ENCODE results near the gene BCL2L12. TPM values are rescaled to one million over a fixed set of nuclear protein-coding genes. Genes with fewer than 3 reads are reported as not detected.

The BCL2L12 gene
- total and polyA plus RNA-seq, 8 donors: 6.0 to 16.5 (median 10.6) TPM

- WGBS, 2 donors: 25 to 30% methylated on average over 39 of the region's 39 CpGs
- peak in 3 of 6 donors; percentile 45 to 78 (median 56) for DNase-seq
- H3K36me3 ChIP-seq: no peaks in the 10 kb centered on the region
- peaks cover 0 to 13% (median 3%) of the 10 kb centered on the region in 3 donors for H3K4me1 ChIP-seq
- intact Hi-C loops (cut with DNase I): no loop called here
- peak in 3 of 4 donors; percentile 17 to 51 (median 26) for ATAC-seq
- H3K4me3 ChIP-seq: peak overlapping the region; percentile 23 to 58 (median 41)
- H3K27me3 ChIP-seq: no peaks in the 10 kb centered on the region
- TF ChIP-seq, protein P1, sequence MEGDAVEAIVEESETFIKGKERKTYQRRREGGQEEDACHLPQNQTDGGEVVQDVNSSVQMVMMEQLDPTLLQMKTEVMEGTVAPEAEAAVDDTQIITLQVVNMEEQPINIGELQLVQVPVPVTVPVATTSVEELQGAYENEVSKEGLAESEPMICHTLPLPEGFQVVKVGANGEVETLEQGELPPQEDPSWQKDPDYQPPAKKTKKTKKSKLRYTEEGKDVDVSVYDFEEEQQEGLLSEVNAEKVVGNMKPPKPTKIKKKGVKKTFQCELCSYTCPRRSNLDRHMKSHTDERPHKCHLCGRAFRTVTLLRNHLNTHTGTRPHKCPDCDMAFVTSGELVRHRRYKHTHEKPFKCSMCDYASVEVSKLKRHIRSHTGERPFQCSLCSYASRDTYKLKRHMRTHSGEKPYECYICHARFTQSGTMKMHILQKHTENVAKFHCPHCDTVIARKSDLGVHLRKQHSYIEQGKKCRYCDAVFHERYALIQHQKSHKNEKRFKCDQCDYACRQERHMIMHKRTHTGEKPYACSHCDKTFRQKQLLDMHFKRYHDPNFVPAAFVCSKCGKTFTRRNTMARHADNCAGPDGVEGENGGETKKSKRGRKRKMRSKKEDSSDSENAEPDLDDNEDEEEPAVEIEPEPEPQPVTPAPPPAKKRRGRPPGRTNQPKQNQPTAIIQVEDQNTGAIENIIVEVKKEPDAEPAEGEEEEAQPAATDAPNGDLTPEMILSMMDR (IDR thresholded peaks at IDR 0.05): no peak
- no peak overlapping the region for H3K27ac ChIP-seq
- no peak for FAIRE-seq
- H3K9me3 ChIP-seq: no peaks in the 10 kb centered on the region
Measured at GRCh38 chr19:49691243-49692146, 25.8 kb downstream of the BCL2L12 start.

- ATAC-seq: no peak
- 75% methylated on average over 16 of the region's 16 CpGs for WGBS, 2 donors
- peak in 1 of 6 donors; percentile 63 for DNase-seq
- no peak for FAIRE-seq
- H3K4me3 ChIP-seq: no peak overlapping the region
- H3K27me3 ChIP-seq: no peaks in the 10 kb centered on the region
- TF ChIP-seq, protein P1 (IDR thresholded peaks at IDR 0.05): no peak
- peaks cover 0 to 13% (median 3%) of the 10 kb centered on the region in 3 donors for H3K4me1 ChIP-seq
- no peaks in the 10 kb centered on the region for H3K9me3 ChIP-seq
- H3K27ac ChIP-seq: no peak overlapping the region
- no peaks in the 10 kb centered on the region for H3K36me3 ChIP-seq
- intact Hi-C loops (cut with DNase I): no loop called here
Measured at GRCh38 chr19:49692147-49692506, 26.4 kb downstream of the BCL2L12 start.

- Histone ChIP-seq H3K4me1 (no peaks in the 10 kb centered on the region), H3K27me3 (no peaks in the 10 kb centered on the region), H3K9me3 (no peaks in the 10 kb centered on the region), H3K36me3 (no peaks in the 10 kb centered on the region), H3K4me3 (no peak overlapping the region), H3K27ac (no peak overlapping the region)
- intact Hi-C loops (cut with DNase I): no loop called here
- DNase-seq: no peak
- no peak for ATAC-seq
- TF ChIP-seq, protein P1 (IDR thresholded peaks at IDR 0.05): no peak
- WGBS, 2 donors: 79 to 85% methylated on average over 6 of the region's 6 CpGs
- FAIRE-seq: no peak
Measured at GRCh38 chr19:49696115-49696514, 30.4 kb downstream of the BCL2L12 start.

DNA sequence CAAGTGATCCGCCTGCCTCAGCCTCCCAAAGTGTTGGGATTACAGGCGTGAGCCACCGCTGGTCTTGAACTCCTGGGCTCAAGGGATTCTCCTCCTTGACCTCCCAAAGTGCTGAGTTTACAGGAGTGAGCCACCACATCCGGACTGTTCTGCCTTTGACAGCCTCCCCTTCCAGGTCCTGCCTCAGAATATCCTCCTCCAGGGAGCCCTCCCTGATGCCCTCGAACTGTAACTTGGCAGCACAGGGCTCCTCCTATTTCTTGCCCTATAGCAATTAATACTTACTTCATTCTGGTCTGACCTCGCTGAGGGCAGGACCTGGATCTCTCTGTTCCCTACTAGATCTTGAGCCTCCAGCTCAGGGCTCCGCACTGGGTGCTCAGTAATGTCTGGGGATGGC lies 31.1 kb downstream of the BCL2L12 start:
- Histone ChIP-seq H3K4me3 (no peak overlapping the region), H3K4me1 (no peaks in the 10 kb centered on the region), H3K27me3 (no peaks in the 10 kb centered on the region), H3K27ac (no peak overlapping the region), H3K9me3 (no peaks in the 10 kb centered on the region), H3K36me3 (no peaks in the 10 kb centered on the region)
- intact Hi-C loops (cut with DNase I): no loop called here
- FAIRE-seq: no peak
- WGBS, 2 donors: 78 to 82% methylated on average over 7 of the region's 7 CpGs
- DNase-seq: no peak
- TF ChIP-seq, protein P1 (IDR thresholded peaks at IDR 0.05): no peak
- ATAC-seq: no peak

GRCh38 chr19:49699364-49699763 lies 33.6 kb downstream of the BCL2L12 start:
- DNase-seq (no peak), ATAC-seq (no peak), FAIRE-seq (no peak)
- Histone ChIP-seq H3K9me3 (no peaks in the 10 kb centered on the region), H3K4me3 (no peak overlapping the region), H3K27ac (no peak overlapping the region), H3K4me1 (no peaks in the 10 kb centered on the region), H3K36me3 (no peaks in the 10 kb centered on the region), H3K27me3 (no peaks in the 10 kb centered on the region)
- intact Hi-C loops (cut with DNase I): no loop called here
- TF ChIP-seq, protein P1 (IDR thresholded peaks at IDR 0.05): no peak
- WGBS, 2 donors: 76 to 91% methylated on average over 5 of the region's 5 CpGs
